HepG2 (cell line): ENCODE measurements around the gene PDZD4. TPM values are rescaled to one million over a fixed set of nuclear protein-coding genes. Genes with fewer than 3 reads are reported as not detected.

Experiments used
- ATAC-seq: fragments of 200-7000 bp; cut with Tn5 transposase; 3 replicates; pipeline ENCODE4 v1.9.1; 2020; ENCODE audit warnings: mild to moderate bottlenecking, moderate library complexity
- BruUV-seq: library from RNA; stranded (reverse); fragments of 400-500 nt; replicated peaks from 2 replicates; lab custom pipeline; 2021; lab: Mats Ljungman, UMichigan
- CTCF ChIA-PET: fragments of 300-600 bp; formaldehyde crosslinking; extraction: SDS; loops from one replicate; lab custom pipeline; 2021; ENCODE audit warnings: low total read pairs, inconsistent platforms, low intra/inter-chr PET ratio; lab: Yijun Ruan, JAX
- POLR2A ChIA-PET: fragments of 350-600 bp; sonication (Branson Sonifier 250); formaldehyde crosslinking; loops from one replicate; lab custom pipeline; 2020; ENCODE audit warnings: antibody characterized with exemption, inconsistent platforms; lab: Yijun Ruan, JAX
- DNase-seq: peaks from one replicate; pipeline ENCODE4 v3.0.0-alpha.2; 2015; ENCODE audit warnings: low spot score
- FAIRE-seq: peaks from 3 replicates; lab custom pipeline; 2011; peaks lifted over from hg19 to GRCh38; lab: Jason Lieb, UNC
- H2AFZ ChIP-seq: one replicate; pipeline ENCODE4 v1.6.1; 2011; ENCODE audit warnings: low read length, inconsistent platforms
- H3K27ac ChIP-seq: fragments of 300-600 bp; 3 replicates; pipeline ENCODE4 v1.8.0; 2011; ENCODE audit warnings: mixed run types, mild to moderate bottlenecking, mixed read lengths, low read length, inconsistent platforms; ENCODE audit not compliant: insufficient read depth; ENCODE audit errors: extremely low read length
- H3K27me3 ChIP-seq, 2 experiments: fragments of 200-600 bp in 1 of 2; 2 replicates in 1 of 2; 3 replicates in 1 of 2; pipeline versions ENCODE4 v1.6.0 to v1.8.0; 2011; ENCODE audit warnings: low read length in 2 of 2, mild to moderate bottlenecking in 2 of 2, moderate library complexity in 2 of 2, inconsistent platforms in 1 of 2; ENCODE audit not compliant: insufficient read depth in 2 of 2, control insufficient read depth in 1 of 2
- H3K36me3 ChIP-seq, 2 experiments: fragments of 200-600 bp in 1 of 2; replicated peaks in 1 of 2; 2 replicates in 1 of 2; 3 replicates in 1 of 2; pipeline versions ENCODE4 v1.5.1 to v1.8.0; 2011; ENCODE audit warnings: low read length in 2 of 2, inconsistent platforms in 1 of 2; ENCODE audit not compliant: insufficient read depth in 2 of 2, control insufficient read depth in 1 of 2
- H3K4me1 ChIP-seq: 2 replicates; pipeline ENCODE4 v1.5.1; 2012; ENCODE audit warnings: low read length, inconsistent platforms; ENCODE audit not compliant: insufficient read depth
- H3K4me2 ChIP-seq: 2 replicates; pipeline ENCODE4 v1.6.0; 2011; ENCODE audit warnings: low read depth, low read length, inconsistent platforms
- H3K4me3 ChIP-seq, 3 experiments: fragments of 200-600 bp in 1 of 3; sonication (generic), shearing (Covaris generic) in 1 of 3; replicated peaks in 1 of 3; 2 replicates each; pipeline ENCODE4 v1.5.1; 2011 to 2016; ENCODE audit warnings: low read length in 3 of 3, inconsistent platforms in 2 of 3, low read depth in 2 of 3, mild to moderate bottlenecking in 2 of 3, control low read depth in 1 of 3, mixed read lengths in 1 of 3; ENCODE audit not compliant: insufficient read depth in 1 of 3
- H3K79me2 ChIP-seq: one replicate; pipeline ENCODE4 v1.6.1; 2011; ENCODE audit warnings: low read length, inconsistent platforms; ENCODE audit not compliant: insufficient read depth
- H3K9ac ChIP-seq: 2 replicates; pipeline ENCODE4 v1.6.0; 2011; ENCODE audit warnings: mild to moderate bottlenecking, low read depth, low read length, inconsistent platforms; ENCODE audit not compliant: insufficient read depth
- H3K9me3 ChIP-seq: 2 replicates; pipeline ENCODE4 v1.5.1; 2012; ENCODE audit warnings: mild to moderate bottlenecking, low read length
- H4K20me1 ChIP-seq: 2 replicates; pipeline ENCODE4 v1.6.0; 2011; ENCODE audit warnings: inconsistent platforms, mild to moderate bottlenecking, low read length, moderate library complexity; ENCODE audit not compliant: insufficient read depth
- DMAP1 ChIP-seq: IDR thresholded peaks from 2 replicates; pipeline ENCODE4 v1.6.1; 2016
- FOSL2 ChIP-seq: sonication (generic); formaldehyde crosslinking; IDR thresholded peaks from 2 replicates; pipeline ENCODE4 v1.4.0; 2020; ENCODE audit warnings: missing genetic modification reagents
- FOXA1 ChIP-seq, 2 experiments: fragments of 450-650 bp in 1 of 2; sonication (generic) in 1 of 2; formaldehyde crosslinking in 1 of 2; IDR thresholded peaks; 2 replicates each; pipeline versions ENCODE4 v1.4.0 to v1.6.1; 2016 to 2020; ENCODE audit warnings: missing genetic modification reagents in 1 of 2
- HBP1 ChIP-seq: IDR thresholded peaks from 2 replicates; pipeline ENCODE4 v1.6.1; 2016; ENCODE audit warnings: low read depth, control low read depth
- HNRNPH1 ChIP-seq: fragments of 200-400 bp; formaldehyde crosslinking; optimal IDR thresholded peaks from 2 replicates; pipeline ENCODE3; 2017; ENCODE audit warnings: mild to moderate bottlenecking, low read depth, low read length
- JUND ChIP-seq: sonication (generic); formaldehyde crosslinking; IDR thresholded peaks from 2 replicates; pipeline ENCODE4 v1.8.0; 2022; ENCODE audit warnings: mild to moderate bottlenecking, missing genetic modification reagents
- MIER3 ChIP-seq: IDR thresholded peaks from 2 replicates; pipeline ENCODE4 v1.6.1; 2016; ENCODE audit warnings: missing compliant biosample characterization, borderline replicate concordance
- NFKBIZ ChIP-seq: IDR thresholded peaks from 2 replicates; pipeline ENCODE4 v1.6.1; 2018; ENCODE audit warnings: missing genetic modification reagents, missing compliant biosample characterization
- PPARG ChIP-seq: conservative IDR thresholded peaks from 2 replicates; pipeline ENCODE4 v1.6.1; 2016; ENCODE audit warnings: missing biosample characterization, missing genetic modification reagents
- SNAPC2 ChIP-seq: sonication (generic); formaldehyde crosslinking; IDR thresholded peaks from 2 replicates; pipeline ENCODE4 v1.8.1; 2022; ENCODE audit warnings: mild to moderate bottlenecking, missing genetic modification reagents
- TRAFD1 ChIP-seq: sonication (generic); formaldehyde crosslinking; IDR thresholded peaks from 2 replicates; pipeline ENCODE4 v1.5.1; 2020; ENCODE audit warnings: missing genetic modification reagents, mild to moderate bottlenecking, borderline replicate concordance
- ZBTB7B ChIP-seq: sonication (generic); formaldehyde crosslinking; IDR thresholded peaks from 2 replicates; pipeline ENCODE4 v1.4.0; 2020; ENCODE audit warnings: missing genetic modification reagents
- ZNF546 ChIP-seq: sonication (generic); formaldehyde crosslinking; conservative IDR thresholded peaks from 2 replicates; pipeline ENCODE4 v1.8.1; 2023; ENCODE audit warnings: mild to moderate bottlenecking, missing genetic modification reagents
- ZNF564 ChIP-seq: sonication (generic); formaldehyde crosslinking; IDR thresholded peaks from 2 replicates; pipeline ENCODE4 v1.8.1; 2023; ENCODE audit warnings: mild to moderate bottlenecking, missing genetic modification reagents
- ZNF775 ChIP-seq: sonication (generic); formaldehyde crosslinking; IDR thresholded peaks from 2 replicates; pipeline ENCODE4 v1.4.0; 2020; ENCODE audit warnings: missing genetic modification reagents, mild to moderate bottlenecking, moderate library complexity, borderline replicate concordance
- WGBS: methylation state at CpG from one replicate; pipeline ENCODE4 v1.1.6; 2017; ENCODE audit warnings: low lambda C conversion rate; 5-methylcytosine and 5-hydroxymethylcytosine counted together
- in situ Hi-C: cut with HindIII; loops from 2 replicates; pipeline ENCODE4 v1.10.0; 2017; ENCODE audit warnings: low pct_unique_long_range_greater_than_20kb; ENCODE audit not compliant: extremely low pct_ligation_motif_present
- intact Hi-C: fragments of 100-400 bp; cut with micrococcal nuclease; formaldehyde crosslinking; loops from one replicate; pipeline ENCODE4 v1.10.0; 2022; ENCODE audit not compliant: unreplicated experiment
- polyA plus RNA-seq, 8 experiments: library from polyadenylated mRNA; depleted of rRNA in 3 of 8; stranded (reverse) in 7 of 8; unstranded in 1 of 8; fragments of >200 nt; fragmentation: Illumina TruSeq in 4 of 8; extraction: Trizol in 4 of 8; gene quantifications; 2 replicates each; pipeline versions ENCODE4 v1.2.1 to v1.2.3, GENCODE V29; 2011 to 2016; ENCODE audit warnings: low read depth in 4 of 8, missing spikeins in 1 of 8, mixed read lengths in 1 of 8; ENCODE audit not compliant: insufficient read depth in 1 of 8
- total RNA-seq, 5 experiments: library from RNA; depleted of rRNA; stranded (reverse); fragments of >200 nt; fragmentation: Illumina TruSeq; extraction: Trizol; gene quantifications; 2 replicates each; pipeline ENCODE4 v1.2.3, GENCODE V29; 2016; ENCODE audit warnings: low read depth in 1 of 5

The PDZD4 gene
- total and polyA plus RNA-seq, 2 of the 13 experiments (the other 11 are each of a cell fraction or from before 2014, with no cell fraction given) = not detected

GRCh38 chrX:153791104-153791852 lies 39.1 kb downstream of the PDZD4 start:
- Histone ChIP-seq H3K4me2 (no peak overlapping the region), H3K9me3 (no peaks in the 10 kb centered on the region), H3K36me3 (peaks cover 0 to 3% of the 10 kb centered on the region in 2 experiments; a peak in 2 of 5 replicates), H3K27me3 (no peaks in the 10 kb centered on the region; a peak in 1 of 5 replicates), H2AFZ (no peak overlapping the region), H3K4me3 (no peak overlapping the region), H3K9ac (no peak overlapping the region)
- DNase-seq (no peak), ATAC-seq (no peak)
- intact Hi-C loops = no loop called here
- WGBS = 96% methylated on average over 9 of the region's 17 CpGs
- no TSS peak for BruUV-seq
- TF ChIP-seq SNAPC2 (CRISPR knock-in tag) (no peak), FOXA1 (IDR thresholded peaks at IDR 0.05) (no peak), FOXA1 (CRISPR knock-in tag; IDR thresholded peaks at IDR 0.05) (no peak)
- TF ChIP-seq, all 625 proteins: peak for 0
- POLR2A ChIA-PET = interaction anchor here (1.5 kb wide), 1 partner anchor 9 kb away, joined by 4 read pairs; no protein-coding TSS in a partner anchor
- H3K79me2 ChIP-seq = peaks cover 22% of the 10 kb centered on the region
- FAIRE-seq = no peak
- in situ Hi-C loops = no loop called here
- CTCF ChIA-PET = no interaction called here
- H3K4me1 ChIP-seq = peaks cover 23% of the 10 kb centered on the region
- no peaks in the 10 kb centered on the region for H4K20me1 ChIP-seq
- no peak overlapping the region for H3K27ac ChIP-seq

GRCh38 chrX:153789654-153790053 lies 40.7 kb downstream of the PDZD4 start:
- Histone ChIP-seq H3K4me2 (no peak overlapping the region), H2AFZ (no peak overlapping the region), H3K27me3 (no peaks in the 10 kb centered on the region), H3K27ac (no peak overlapping the region), H4K20me1 (no peaks in the 10 kb centered on the region), H3K79me2 (peaks cover 12% of the 10 kb centered on the region), H3K4me3 (no peak overlapping the region), H3K36me3 (peaks cover 0 to 3% of the 10 kb centered on the region in 2 experiments; a peak in 2 of 5 replicates), H3K9ac (no peak overlapping the region), H3K9me3 (no peaks in the 10 kb centered on the region), H3K4me1 (peaks cover 15% of the 10 kb centered on the region)
- DNase-seq (no peak), FAIRE-seq (no peak), ATAC-seq (no peak)
- CTCF ChIA-PET = no interaction called here
- intact Hi-C loops (no loop called here), in situ Hi-C loops (no loop called here)
- POLR2A ChIA-PET = interaction anchor here (1.5 kb wide), 1 partner anchor 9 kb away, joined by 3 read pairs; the partner anchor contains the start of gene SRPK3
- WGBS = 96% methylated on average over 4 of the region's 12 CpGs
- no TSS peak for BruUV-seq
- TF ChIP-seq HNRNPH1 = no peak
- no peak for TF ChIP-seq NFKBIZ (CRISPR knock-in tag)
- TF ChIP-seq ZNF546 (CRISPR knock-in tag) = no peak
- TF ChIP-seq TRAFD1 (CRISPR knock-in tag) = no peak
- no peak for TF ChIP-seq HBP1 (CRISPR knock-in tag)
- no peak for TF ChIP-seq ZNF564
- TF ChIP-seq MIER3 (CRISPR knock-in tag) = no peak
- no peak for TF ChIP-seq ZNF775 (CRISPR knock-in tag)
- TF ChIP-seq FOSL2 (CRISPR knock-in tag) = no peak
- no peak for TF ChIP-seq ZBTB7B
- no peak for TF ChIP-seq JUND (CRISPR knock-in tag)
- no peak for TF ChIP-seq DMAP1 (CRISPR knock-in tag)
- TF ChIP-seq PPARG (CRISPR knock-in tag) = no peak
